IMR-90 (cell line): ENCODE measurements around the gene ACSBG1. TPM values are rescaled to one million over a fixed set of nuclear protein-coding genes. Genes with fewer than 3 reads are reported as not detected.

ENCODE experiments used
- ATAC-seq: fragments of 200-7000 bp; cut with Tn5 transposase; 2 replicates; pipeline ENCODE4 v1.9.1; 2020; ENCODE audit warnings: low read depth, mild to moderate bottlenecking, moderate library complexity
- BruUV-seq: library from RNA; stranded (reverse); fragments of 400-500 nt; replicated peaks from 2 replicates; lab custom pipeline; 2021; lab: Mats Ljungman, UMichigan
- CTCF ChIA-PET: fragments of 300-600 bp; formaldehyde crosslinking; extraction: SDS; loops from one replicate; lab custom pipeline; 2021; ENCODE audit warnings: antibody characterized with exemption; lab: Yijun Ruan, JAX
- POLR2A ChIA-PET: fragments of 300-600 bp; sonication (Branson Sonifier 250); formaldehyde crosslinking; loops from one replicate; lab custom pipeline; 2022; ENCODE audit warnings: antibody characterized with exemption; ENCODE audit not compliant: unreplicated experiment; lab: Charles Lee
- DNase-seq: peaks from one replicate; pipeline ENCODE4 v3.0.0; 2013
- H2AFZ ChIP-seq: replicated peaks from 2 replicates; pipeline ENCODE3; 2013; ENCODE audit warnings: low read length, mild to moderate bottlenecking; ENCODE audit not compliant: poor library complexity
- H2AK5ac ChIP-seq: 2 replicates; pipeline ENCODE4 v1.6.1; 2013; ENCODE audit warnings: low read depth, low read length, inconsistent platforms
- H2AK9ac ChIP-seq: replicated peaks from 2 replicates; pipeline ENCODE3; 2013; ENCODE audit warnings: mild to moderate bottlenecking, low read depth, low read length, moderate library complexity; ENCODE audit not compliant: poor library complexity
- H2BK120ac ChIP-seq: 2 replicates; pipeline ENCODE4 v1.6.1; 2013; ENCODE audit warnings: low read depth, low read length, inconsistent platforms
- H2BK15ac ChIP-seq: 3 replicates; pipeline ENCODE4 v1.6.1; 2013; ENCODE audit warnings: low read depth, low read length, inconsistent platforms
- H2BK20ac ChIP-seq: 2 replicates; pipeline ENCODE4 v1.6.1; 2013; ENCODE audit warnings: low read depth, mild to moderate bottlenecking, inconsistent platforms, low read length, moderate library complexity
- H2BK5ac ChIP-seq: 2 replicates; pipeline ENCODE4 v1.6.1; 2013; ENCODE audit warnings: mild to moderate bottlenecking, low read depth, low read length, inconsistent platforms; ENCODE audit not compliant: poor library complexity, severe bottlenecking
- H3K14ac ChIP-seq: replicated peaks from 2 replicates; pipeline ENCODE4 v1.6.1; 2013; ENCODE audit warnings: low read depth, low read length, inconsistent platforms
- H3K18ac ChIP-seq: 2 replicates; pipeline ENCODE4 v1.6.1; 2013; ENCODE audit warnings: low read depth, low read length, control low read depth
- H3K23ac ChIP-seq: 2 replicates; pipeline ENCODE4 v1.6.1; 2013; ENCODE audit warnings: low read depth, low read length, inconsistent platforms
- H3K27ac ChIP-seq: 2 replicates; pipeline ENCODE4 v1.5.1; 2013; ENCODE audit warnings: mild to moderate bottlenecking, control low read depth, low read length; ENCODE audit not compliant: insufficient read depth
- H3K27me3 ChIP-seq: 2 replicates; pipeline ENCODE4 v1.6.1; 2013; ENCODE audit warnings: low read length; ENCODE audit not compliant: control insufficient read depth, insufficient read depth
- H3K36me3 ChIP-seq: 2 replicates; pipeline ENCODE4 v1.6.1; 2013; ENCODE audit warnings: low read length, mixed read lengths; ENCODE audit not compliant: control insufficient read depth, insufficient read depth
- H3K4ac ChIP-seq: 2 replicates; pipeline ENCODE4 v1.6.1; 2013; ENCODE audit warnings: low read depth, low read length, inconsistent platforms
- H3K4me1 ChIP-seq: 2 replicates; pipeline ENCODE4 v1.6.1; 2013; ENCODE audit warnings: low read length, mixed read lengths; ENCODE audit not compliant: control insufficient read depth, insufficient read depth
- H3K4me2 ChIP-seq: 2 replicates; pipeline ENCODE4 v1.6.1; 2013; ENCODE audit warnings: low read depth, mild to moderate bottlenecking, control low read depth, low read length, moderate library complexity
- H3K4me3 ChIP-seq: 2 replicates; pipeline ENCODE4 v1.5.1; 2013; ENCODE audit warnings: low read depth, mild to moderate bottlenecking, control low read depth, low read length, moderate library complexity; ENCODE audit not compliant: insufficient read depth
- H3K56ac ChIP-seq: 2 replicates; pipeline ENCODE4 v1.6.1; 2013; ENCODE audit warnings: low read length, inconsistent platforms; ENCODE audit not compliant: insufficient read depth; ENCODE audit errors: extremely low read depth
- H3K79me1 ChIP-seq, 2 experiments: 2 replicates each; pipeline ENCODE4 v1.6.1; 2013; ENCODE audit warnings: low read length in 2 of 2, inconsistent platforms in 1 of 2, low read depth in 1 of 2
- H3K9ac ChIP-seq: 2 replicates; pipeline ENCODE4 v1.6.1; 2013; ENCODE audit warnings: low read depth, low read length, control low read depth
- H3K9me1 ChIP-seq: 2 replicates; pipeline ENCODE4 v1.6.1; 2013; ENCODE audit warnings: low read length, inconsistent platforms; ENCODE audit not compliant: insufficient read depth
- H3K9me3 ChIP-seq: 2 replicates; pipeline ENCODE4 v1.6.1; 2013; ENCODE audit warnings: low read length; ENCODE audit not compliant: control insufficient read depth, insufficient read depth
- H4K20me1 ChIP-seq: 2 replicates; pipeline ENCODE4 v1.6.1; 2013; ENCODE audit warnings: low read length, inconsistent platforms; ENCODE audit not compliant: insufficient read depth
- H4K5ac ChIP-seq: 2 replicates; pipeline ENCODE4 v1.6.1; 2013; ENCODE audit warnings: mild to moderate bottlenecking, low read depth, low read length, control low read depth
- H4K8ac ChIP-seq, 2 experiments: 2 replicates each; pipeline ENCODE4 v1.6.1; 2013; ENCODE audit warnings: low read depth in 2 of 2, low read length in 2 of 2, control low read depth in 1 of 2, inconsistent platforms in 1 of 2
- H4K91ac ChIP-seq: 2 replicates; pipeline ENCODE4 v1.6.1; 2013; ENCODE audit warnings: low read depth, low read length, inconsistent platforms; ENCODE audit not compliant: insufficient read depth
- FOS ChIP-seq: fragments of 150-350 bp; IDR thresholded peaks from 2 replicates; pipeline ENCODE4 v1.6.1; 2016; ENCODE audit warnings: low read depth, low read length
- MAFK ChIP-seq: IDR thresholded peaks from 2 replicates; pipeline ENCODE4 v1.6.1; 2012; ENCODE audit warnings: low read depth, low read length, improper control_type of control experiment
- NFE2L2 ChIP-seq: fragments of 150-350 bp; IDR thresholded peaks from 2 replicates; pipeline ENCODE4 v1.6.1; 2016; ENCODE audit warnings: low read depth, mild to moderate bottlenecking, low read length
- SMC3 ChIP-seq: fragments of 150-350 bp; IDR thresholded peaks from 2 replicates; pipeline ENCODE4 v1.6.1; 2016; ENCODE audit warnings: low read depth, mild to moderate bottlenecking, antibody characterized with exemption, low read length, moderate library complexity
- USF2 ChIP-seq: fragments of 150-350 bp; IDR thresholded peaks from 2 replicates; pipeline ENCODE4 v1.6.1; 2017; ENCODE audit warnings: mild to moderate bottlenecking, antibody characterized with exemption, low read length, low read depth
- WGBS, 2 experiments: methylation state at CpG; one replicate each; pipeline versions ENCODE4 v1.1.5 to v1.1.7; 2013; ENCODE audit warnings: missing lambda C conversion rate in 2 of 2; ENCODE audit not compliant: insufficient read length in 1 of 2; ENCODE audit errors: extremely low coverage in 2 of 2; 5-methylcytosine and 5-hydroxymethylcytosine counted together
- dilution Hi-C: fragments of 300-500 bp; cut with HindIII; formaldehyde crosslinking; loops from one replicate; pipeline ENCODE4 v1.14.3; 2018; ENCODE audit warnings: low sequenced_read_pairs; ENCODE audit not compliant: unreplicated experiment
- in situ Hi-C: fragments of 300-500 bp; cut with MboI; formaldehyde crosslinking; loops from 3 replicates; pipeline ENCODE4 v1.14.3; 2019; ENCODE audit warnings: low sequenced_read_pairs, inconsistent platforms, mixed read lengths
- intact Hi-C: fragments of 100-400 bp; cut with micrococcal nuclease; formaldehyde crosslinking; loops from 2 replicates; pipeline ENCODE4 v1.10.0; 2022
- polyA plus RNA-seq, 3 experiments: library from polyadenylated mRNA; depleted of rRNA; stranded (reverse); fragments of >200 nt; gene quantifications; 2 replicates each; pipeline ENCODE4 v1.2.3, GENCODE V29; 2012; ENCODE audit warnings: low replicate concordance in 1 of 3
- total RNA-seq: library from RNA; depleted of rRNA; stranded (reverse); fragments of >200 nt; gene quantifications from 2 replicates; pipeline ENCODE4 v1.2.3, GENCODE V29; 2012
- TF ChIP-seq, protein P1 (sequence below): conservative IDR thresholded peaks from 2 replicates; pipeline ENCODE4 v1.5.1; 2012; ENCODE audit warnings: mild to moderate bottlenecking, low read depth, low read length, improper control_type of control experiment
- TF ChIP-seq, protein P2 (sequence below): fragments of 150-350 bp; IDR thresholded peaks from 2 replicates; pipeline ENCODE4 v1.6.1; 2016; ENCODE audit warnings: low read depth, mild to moderate bottlenecking, low read length, moderate library complexity, borderline replicate concordance

Gene ACSBG1
- total and polyA plus RNA-seq, 2 of the 4 experiments (the other 2 are of a cell fraction): 0.02 TPM; not detected in 1

DNA sequence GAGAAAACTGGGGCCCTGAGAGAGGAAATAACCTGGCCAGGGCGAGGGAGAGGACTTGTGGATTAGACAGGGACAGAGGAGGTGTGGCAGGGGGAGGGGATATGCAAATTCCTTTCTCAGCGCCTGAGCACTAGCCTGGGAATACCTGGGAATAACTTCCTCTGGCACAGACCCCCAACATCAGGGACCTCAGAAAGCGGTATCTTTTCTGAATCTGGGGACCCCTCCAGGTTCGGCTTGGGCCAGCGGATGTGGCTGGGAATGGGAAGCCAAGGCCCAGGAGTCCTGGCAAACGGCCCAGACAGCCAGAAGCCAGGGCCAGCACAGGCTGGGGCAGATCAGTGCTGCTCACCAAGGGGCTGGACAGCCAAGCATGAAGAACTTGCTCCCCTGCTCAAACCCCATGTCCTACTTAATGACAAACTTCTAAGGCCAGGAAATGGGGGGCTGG is 9.2 kb upstream of the ACSBG1 start:
- ATAC-seq (peak; percentile 56), DNase-seq (peak; percentile 32)
- Histone ChIP-seq H2AK5ac (no peak overlapping the region), H2BK20ac (no peak overlapping the region), H3K27ac (no peak overlapping the region), H3K4me3 (no peak overlapping the region), H4K5ac (no peak overlapping the region), H3K14ac (no peak overlapping the region), H2BK120ac (no peak overlapping the region), H4K91ac (no peak overlapping the region), H3K36me3 (no peaks in the 10 kb centered on the region), H3K9me3 (no peaks in the 10 kb centered on the region), H2AFZ (peak overlapping the region; percentile 44), H4K8ac (no peak overlapping the region), H2BK15ac (no peak overlapping the region), H3K9me1 (no peaks in the 10 kb centered on the region; the same call in 1 of the 2 replicates), H3K4me1 (no peaks in the 10 kb centered on the region), H3K56ac (no peak overlapping the region), H3K18ac (no peak overlapping the region), H3K79me1 (no peaks in the 10 kb centered on the region), H3K27me3 (peaks cover 9% of the 10 kb centered on the region; the same call in 1 of the 2 replicates), H3K4ac (no peak overlapping the region), H3K9ac (no peak overlapping the region), H4K20me1 (no peaks in the 10 kb centered on the region; the same call in 1 of the 2 replicates), H3K23ac (no peak overlapping the region), H2AK9ac (no peak overlapping the region), H3K4me2 (no peak overlapping the region), H2BK5ac (no peak overlapping the region)
- in situ Hi-C loops: loop anchor here (5.0 kb wide), 1 partner anchor 286 kb away; no protein-coding TSS in a partner anchor
- intact Hi-C loops: loop anchor here (5.0 kb wide), 2 partner anchors 111 to 341 kb away; partner anchors contain the start of gene CIB2
- POLR2A ChIA-PET: no interaction called here
- no TSS peak for BruUV-seq
- dilution Hi-C loops: no loop called here
- WGBS, 2 experiments: 11% methylated on average over 3 of the region's 6 CpGs; no CpG with 5 or more reads in 1 of the 2 experiments
- CTCF ChIA-PET: interaction anchor here (0.7 to 1.0 kb wide), 3 partner anchors 133 to 284 kb away, joined by 3 to 7 read pairs (median 3); no protein-coding TSS in a partner anchor
- TF ChIP-seq, protein P1, sequence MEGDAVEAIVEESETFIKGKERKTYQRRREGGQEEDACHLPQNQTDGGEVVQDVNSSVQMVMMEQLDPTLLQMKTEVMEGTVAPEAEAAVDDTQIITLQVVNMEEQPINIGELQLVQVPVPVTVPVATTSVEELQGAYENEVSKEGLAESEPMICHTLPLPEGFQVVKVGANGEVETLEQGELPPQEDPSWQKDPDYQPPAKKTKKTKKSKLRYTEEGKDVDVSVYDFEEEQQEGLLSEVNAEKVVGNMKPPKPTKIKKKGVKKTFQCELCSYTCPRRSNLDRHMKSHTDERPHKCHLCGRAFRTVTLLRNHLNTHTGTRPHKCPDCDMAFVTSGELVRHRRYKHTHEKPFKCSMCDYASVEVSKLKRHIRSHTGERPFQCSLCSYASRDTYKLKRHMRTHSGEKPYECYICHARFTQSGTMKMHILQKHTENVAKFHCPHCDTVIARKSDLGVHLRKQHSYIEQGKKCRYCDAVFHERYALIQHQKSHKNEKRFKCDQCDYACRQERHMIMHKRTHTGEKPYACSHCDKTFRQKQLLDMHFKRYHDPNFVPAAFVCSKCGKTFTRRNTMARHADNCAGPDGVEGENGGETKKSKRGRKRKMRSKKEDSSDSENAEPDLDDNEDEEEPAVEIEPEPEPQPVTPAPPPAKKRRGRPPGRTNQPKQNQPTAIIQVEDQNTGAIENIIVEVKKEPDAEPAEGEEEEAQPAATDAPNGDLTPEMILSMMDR: no peak
- no peak for TF ChIP-seq NFE2L2
- TF ChIP-seq, protein P2, sequence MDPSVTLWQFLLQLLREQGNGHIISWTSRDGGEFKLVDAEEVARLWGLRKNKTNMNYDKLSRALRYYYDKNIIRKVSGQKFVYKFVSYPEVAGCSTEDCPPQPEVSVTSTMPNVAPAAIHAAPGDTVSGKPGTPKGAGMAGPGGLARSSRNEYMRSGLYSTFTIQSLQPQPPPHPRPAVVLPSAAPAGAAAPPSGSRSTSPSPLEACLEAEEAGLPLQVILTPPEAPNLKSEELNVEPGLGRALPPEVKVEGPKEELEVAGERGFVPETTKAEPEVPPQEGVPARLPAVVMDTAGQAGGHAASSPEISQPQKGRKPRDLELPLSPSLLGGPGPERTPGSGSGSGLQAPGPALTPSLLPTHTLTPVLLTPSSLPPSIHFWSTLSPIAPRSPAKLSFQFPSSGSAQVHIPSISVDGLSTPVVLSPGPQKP: no peak
- TF ChIP-seq SMC3: no peak
- no peak for TF ChIP-seq MAFK
- TF ChIP-seq USF2: no peak
- TF ChIP-seq FOS: no peak
